GM23338 (cell line): Measurements from ENCODE around the gene RIPK4. TPM values are rescaled to one million over a fixed set of nuclear protein-coding genes. Genes with fewer than 3 reads are reported as not detected.

Source experiments
- ATAC-seq: fragments of 200-7000 bp; cut with Tn5 transposase; 3 replicates; pipeline ENCODE4 v1.9.1; 2020
- DNase-seq: peaks from one replicate; pipeline ENCODE4 v3.0.0-alpha.2; 2015; ENCODE audit warnings: low spot score
- H2AFZ ChIP-seq: fragments of 200-600 bp; sonication (generic); 2 replicates; pipeline ENCODE4 v1.8.0; 2016; ENCODE audit warnings: antibody characterized with exemption, mild to moderate bottlenecking, moderate library complexity
- H3F3A ChIP-seq: fragments of 200-600 bp; sonication (generic); replicated peaks from 2 replicates; pipeline ENCODE4 v1.8.0; 2017; ENCODE audit warnings: antibody characterized with exemption, mixed run types, low read depth
- H3K27ac ChIP-seq: fragments of 200-600 bp; sonication (generic); 2 replicates; pipeline ENCODE4 v1.6.1; 2016; ENCODE audit warnings: low read depth
- H3K27me3 ChIP-seq: fragments of 200-600 bp; sonication (generic); 2 replicates; pipeline ENCODE4 v1.8.0; 2016; ENCODE audit warnings: mild to moderate bottlenecking, mixed run types, moderate library complexity; ENCODE audit not compliant: insufficient read depth
- H3K36me3 ChIP-seq: fragments of 200-600 bp; sonication (generic); 2 replicates; pipeline ENCODE4 v1.8.0; 2016; ENCODE audit warnings: mild to moderate bottlenecking; ENCODE audit not compliant: insufficient read depth
- H3K4me1 ChIP-seq: fragments of 200-600 bp; sonication (generic); 2 replicates; pipeline ENCODE4 v1.8.0; 2016; ENCODE audit warnings: mild to moderate bottlenecking, moderate library complexity; ENCODE audit not compliant: insufficient read depth
- H3K4me2 ChIP-seq: fragments of 200-600 bp; sonication (generic); 2 replicates; pipeline ENCODE4 v1.7.1; 2017; ENCODE audit warnings: mixed run types
- H3K4me3 ChIP-seq: fragments of 200-600 bp; sonication (generic); 2 replicates; pipeline ENCODE4 v1.6.1; 2016; ENCODE audit warnings: mixed run types
- H3K79me2 ChIP-seq: fragments of 200-600 bp; sonication (generic); replicated peaks from 2 replicates; pipeline ENCODE4 v1.8.0; 2017; ENCODE audit warnings: mild to moderate bottlenecking; ENCODE audit not compliant: insufficient read depth
- H3K9me2 ChIP-seq: fragments of 200-600 bp; sonication (generic); 2 replicates; pipeline ENCODE4 v1.8.0; 2017; ENCODE audit not compliant: insufficient read depth
- H4K20me1 ChIP-seq: fragments of 200-600 bp; sonication (generic); replicated peaks from 2 replicates; pipeline ENCODE4 v1.8.0; 2017; ENCODE audit warnings: mild to moderate bottlenecking; ENCODE audit not compliant: insufficient read depth
- H3K27ac Mint-ChIP-seq: 2 replicates; pipeline ENCODE4 v1.8.0; 2020; ENCODE audit warnings: inconsistent platforms, mild to moderate bottlenecking, moderate library complexity, mixed read lengths
- H3K27me3 Mint-ChIP-seq: 3 replicates; pipeline ENCODE4 v1.8.0; 2022; ENCODE audit warnings: low read depth, mild to moderate bottlenecking, moderate library complexity, mixed read lengths, inconsistent platforms; ENCODE audit not compliant: insufficient read depth, poor library complexity
- H3K36me3 Mint-ChIP-seq: 3 replicates; pipeline ENCODE4 v1.8.0; 2021; ENCODE audit warnings: low read depth, mild to moderate bottlenecking, inconsistent platforms, moderate library complexity, mixed read lengths
- H3K4me1 Mint-ChIP-seq: 3 replicates; pipeline ENCODE4 v1.8.0; 2020; ENCODE audit warnings: mild to moderate bottlenecking, inconsistent platforms, mixed read lengths
- H3K4me3 Mint-ChIP-seq: 3 replicates; pipeline ENCODE4 v1.8.0; 2021; ENCODE audit warnings: moderate library complexity, mild to moderate bottlenecking, inconsistent platforms, mixed read lengths
- H3K9me3 Mint-ChIP-seq: 3 replicates; pipeline ENCODE4 v1.8.0; 2020; ENCODE audit warnings: moderate library complexity, mild to moderate bottlenecking, inconsistent platforms, mixed read lengths
- EZH2 ChIP-seq: fragments of 200-600 bp; sonication (generic); IDR thresholded peaks from one replicate; pipeline ENCODE4 v1.8.0; 2017; ENCODE audit warnings: antibody characterized with exemption, mild to moderate bottlenecking, low read depth; ENCODE audit not compliant: unreplicated experiment
- EZH2phosphoT487 ChIP-seq: fragments of 200-600 bp; sonication (generic); IDR thresholded peaks from one replicate; pipeline ENCODE4 v1.8.1; 2018; ENCODE audit warnings: antibody characterized with exemption; ENCODE audit not compliant: unreplicated experiment
- JUNB ChIP-seq: IDR thresholded peaks from one replicate; pipeline ENCODE4 v1.6.1; 2016; ENCODE audit warnings: antibody characterized with exemption; ENCODE audit not compliant: unreplicated experiment
- POLR2AphosphoS5 ChIP-seq: IDR thresholded peaks from 2 replicates; pipeline ENCODE4 v1.6.1; 2016; ENCODE audit warnings: antibody characterized with exemption, low read depth
- STAT1 ChIP-seq: IDR thresholded peaks from one replicate; pipeline ENCODE4 v1.6.1; 2016; ENCODE audit warnings: antibody characterized with exemption; ENCODE audit not compliant: unreplicated experiment
- ZNF114 ChIP-seq: fragments of 250-450 bp; sonication (Bioruptor Pico); IDR thresholded peaks from 2 replicates; pipeline ENCODE4 v1.5.0; 2020; ENCODE audit warnings: mild to moderate bottlenecking, moderate library complexity
- ZNF331 ChIP-seq: fragments of 250-450 bp; sonication (Bioruptor Pico); IDR thresholded peaks from 2 replicates; pipeline ENCODE4 v1.5.0; 2020; ENCODE audit warnings: low read depth, mild to moderate bottlenecking, moderate library complexity
- polyA plus RNA-seq: library from polyadenylated mRNA; unstranded; fragments of >200 nt; fragmentation: Nextera tagmentation; extraction: Ambion mirVana; gene quantifications from 2 replicates; pipeline ENCODE4 v1.2.1, GENCODE V29; 2016
- total RNA-seq: library from RNA; depleted of rRNA; stranded (reverse); fragments of >200 nt; shearing (Covaris generic); gene quantifications from 2 replicates; pipeline ENCODE4 v1.2.3, GENCODE V29; 2014
- TF ChIP-seq, protein P1 (sequence below): IDR thresholded peaks from 2 replicates; pipeline ENCODE4 v1.6.1; 2016; ENCODE audit warnings: antibody characterized with exemption
- TF ChIP-seq, protein P2 (sequence below): IDR thresholded peaks from one replicate; pipeline ENCODE4 v1.6.1; 2018; ENCODE audit warnings: antibody characterized with exemption; ENCODE audit not compliant: unreplicated experiment
- TF ChIP-seq, protein P3 (sequence below), 2 experiments: fragments of 200-600 bp in 1 of 2; sonication (generic) in 1 of 2; conservative IDR thresholded peaks; 2 replicates each; pipeline versions ENCODE4 v1.5.1 to v1.6.1; 2016 to 2017; ENCODE audit warnings: antibody characterized with exemption in 2 of 2, low read depth in 2 of 2, mild to moderate bottlenecking in 2 of 2, moderate library complexity in 1 of 2

The RIPK4 gene
- total and polyA plus RNA-seq, 2 experiments from 2014 or later, result 2.5 to 9.9 TPM

DNA sequence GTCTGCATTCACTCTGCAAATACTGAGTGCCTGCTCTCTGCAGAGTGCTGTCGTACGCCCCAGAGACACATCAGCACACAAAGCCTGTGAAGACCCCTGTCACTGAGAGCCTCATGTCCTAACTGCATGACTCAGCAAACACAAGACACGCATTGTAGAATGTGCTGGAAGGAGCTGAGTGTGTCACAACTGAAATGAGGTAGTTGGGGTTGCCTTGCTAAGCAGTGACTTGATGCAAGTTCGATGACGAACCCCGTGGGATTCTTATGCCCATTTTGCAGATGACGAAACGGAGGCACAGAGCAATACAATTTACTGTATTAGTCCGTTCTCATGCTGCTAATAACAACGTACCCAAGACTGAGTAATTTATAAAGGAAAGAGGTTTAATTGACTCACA lies 65.1 kb downstream of the RIPK4 start:
- H3K27ac ChIP-seq, result no peak overlapping the region
- no peak overlapping the region for H3K27ac Mint-ChIP-seq
- no peaks in the 10 kb centered on the region for H3K36me3 ChIP-seq
- H3K4me2 ChIP-seq, result no peak overlapping the region
- peaks cover 6% of the 10 kb centered on the region; the same call in 1 of the 2 replicates for H3K9me2 ChIP-seq
- no peak for DNase-seq
- H2AFZ ChIP-seq, result no peak overlapping the region
- no peaks in the 10 kb centered on the region for H3K27me3 Mint-ChIP-seq
- H3K79me2 ChIP-seq, result no peaks in the 10 kb centered on the region
- TF ChIP-seq JUNB, result no peak
- TF ChIP-seq, protein P1, sequence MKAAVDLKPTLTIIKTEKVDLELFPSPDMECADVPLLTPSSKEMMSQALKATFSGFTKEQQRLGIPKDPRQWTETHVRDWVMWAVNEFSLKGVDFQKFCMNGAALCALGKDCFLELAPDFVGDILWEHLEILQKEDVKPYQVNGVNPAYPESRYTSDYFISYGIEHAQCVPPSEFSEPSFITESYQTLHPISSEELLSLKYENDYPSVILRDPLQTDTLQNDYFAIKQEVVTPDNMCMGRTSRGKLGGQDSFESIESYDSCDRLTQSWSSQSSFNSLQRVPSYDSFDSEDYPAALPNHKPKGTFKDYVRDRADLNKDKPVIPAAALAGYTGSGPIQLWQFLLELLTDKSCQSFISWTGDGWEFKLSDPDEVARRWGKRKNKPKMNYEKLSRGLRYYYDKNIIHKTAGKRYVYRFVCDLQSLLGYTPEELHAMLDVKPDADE, result no peak
- TF ChIP-seq, protein P2, sequence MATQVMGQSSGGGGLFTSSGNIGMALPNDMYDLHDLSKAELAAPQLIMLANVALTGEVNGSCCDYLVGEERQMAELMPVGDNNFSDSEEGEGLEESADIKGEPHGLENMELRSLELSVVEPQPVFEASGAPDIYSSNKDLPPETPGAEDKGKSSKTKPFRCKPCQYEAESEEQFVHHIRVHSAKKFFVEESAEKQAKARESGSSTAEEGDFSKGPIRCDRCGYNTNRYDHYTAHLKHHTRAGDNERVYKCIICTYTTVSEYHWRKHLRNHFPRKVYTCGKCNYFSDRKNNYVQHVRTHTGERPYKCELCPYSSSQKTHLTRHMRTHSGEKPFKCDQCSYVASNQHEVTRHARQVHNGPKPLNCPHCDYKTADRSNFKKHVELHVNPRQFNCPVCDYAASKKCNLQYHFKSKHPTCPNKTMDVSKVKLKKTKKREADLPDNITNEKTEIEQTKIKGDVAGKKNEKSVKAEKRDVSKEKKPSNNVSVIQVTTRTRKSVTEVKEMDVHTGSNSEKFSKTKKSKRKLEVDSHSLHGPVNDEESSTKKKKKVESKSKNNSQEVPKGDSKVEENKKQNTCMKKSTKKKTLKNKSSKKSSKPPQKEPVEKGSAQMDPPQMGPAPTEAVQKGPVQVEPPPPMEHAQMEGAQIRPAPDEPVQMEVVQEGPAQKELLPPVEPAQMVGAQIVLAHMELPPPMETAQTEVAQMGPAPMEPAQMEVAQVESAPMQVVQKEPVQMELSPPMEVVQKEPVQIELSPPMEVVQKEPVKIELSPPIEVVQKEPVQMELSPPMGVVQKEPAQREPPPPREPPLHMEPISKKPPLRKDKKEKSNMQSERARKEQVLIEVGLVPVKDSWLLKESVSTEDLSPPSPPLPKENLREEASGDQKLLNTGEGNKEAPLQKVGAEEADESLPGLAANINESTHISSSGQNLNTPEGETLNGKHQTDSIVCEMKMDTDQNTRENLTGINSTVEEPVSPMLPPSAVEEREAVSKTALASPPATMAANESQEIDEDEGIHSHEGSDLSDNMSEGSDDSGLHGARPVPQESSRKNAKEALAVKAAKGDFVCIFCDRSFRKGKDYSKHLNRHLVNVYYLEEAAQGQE, result no peak
- H3F3A ChIP-seq, result no peaks in the 10 kb centered on the region
- H3K4me3 Mint-ChIP-seq, result no peak overlapping the region
- H3K9me3 Mint-ChIP-seq, result no peaks in the 10 kb centered on the region; the same call in 2 of the 3 replicates
- no peaks in the 10 kb centered on the region; the same call in 2 of the 3 replicates for H3K36me3 Mint-ChIP-seq
- H4K20me1 ChIP-seq, result no peaks in the 10 kb centered on the region
- no peaks in the 10 kb centered on the region for H3K4me1 ChIP-seq
- no peak overlapping the region for H3K4me3 ChIP-seq
- no peaks in the 10 kb centered on the region for H3K27me3 ChIP-seq
- no peak for ATAC-seq
- peaks cover 14% of the 10 kb centered on the region for H3K4me1 Mint-ChIP-seq

DNA sequence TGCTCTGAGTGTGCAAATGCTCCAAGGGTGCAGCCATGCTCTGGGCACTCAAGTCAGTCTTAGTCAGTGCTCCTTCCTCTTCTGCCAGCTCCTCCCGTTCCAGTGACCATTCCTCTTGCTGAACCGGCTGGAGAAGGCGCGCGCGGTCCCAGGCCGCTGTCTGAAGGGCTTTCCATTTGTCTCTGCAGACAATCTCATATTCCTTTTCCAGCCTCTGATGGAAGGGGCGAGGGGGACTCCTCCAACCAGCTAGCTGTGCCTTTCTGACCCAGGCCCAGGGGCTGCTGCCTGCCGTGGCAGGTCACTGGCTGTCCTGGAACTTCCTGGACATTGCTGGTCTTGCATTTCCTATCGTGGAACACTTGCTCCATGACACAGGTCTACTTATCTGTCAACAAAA lies 67.5 kb downstream of the RIPK4 start:
- Histone ChIP-seq H2AFZ (no peak overlapping the region), H3K4me2 (no peak overlapping the region), H3K9me2 (peaks cover 6% of the 10 kb centered on the region; the same call in 1 of the 2 replicates), H3K79me2 (no peaks in the 10 kb centered on the region), H3F3A (no peaks in the 10 kb centered on the region), H3K4me1 (no peaks in the 10 kb centered on the region), H3K27ac (no peak overlapping the region), H3K4me3 (no peak overlapping the region), H4K20me1 (no peaks in the 10 kb centered on the region), H3K27me3 (no peaks in the 10 kb centered on the region), H3K36me3 (no peaks in the 10 kb centered on the region)
- Mint-ChIP-seq H3K9me3 (no peaks in the 10 kb centered on the region), H3K4me1 (peaks cover 6% of the 10 kb centered on the region; the same call in 2 of the 3 replicates), H3K27ac (no peak overlapping the region), H3K27me3 (peaks cover 3% of the 10 kb centered on the region), H3K4me3 (no peak overlapping the region), H3K36me3 (no peaks in the 10 kb centered on the region)
- ATAC-seq (no peak), DNase-seq (no peak)
- TF ChIP-seq, protein P2, result no peak
- no peak for TF ChIP-seq STAT1
- TF ChIP-seq, protein P3, sequence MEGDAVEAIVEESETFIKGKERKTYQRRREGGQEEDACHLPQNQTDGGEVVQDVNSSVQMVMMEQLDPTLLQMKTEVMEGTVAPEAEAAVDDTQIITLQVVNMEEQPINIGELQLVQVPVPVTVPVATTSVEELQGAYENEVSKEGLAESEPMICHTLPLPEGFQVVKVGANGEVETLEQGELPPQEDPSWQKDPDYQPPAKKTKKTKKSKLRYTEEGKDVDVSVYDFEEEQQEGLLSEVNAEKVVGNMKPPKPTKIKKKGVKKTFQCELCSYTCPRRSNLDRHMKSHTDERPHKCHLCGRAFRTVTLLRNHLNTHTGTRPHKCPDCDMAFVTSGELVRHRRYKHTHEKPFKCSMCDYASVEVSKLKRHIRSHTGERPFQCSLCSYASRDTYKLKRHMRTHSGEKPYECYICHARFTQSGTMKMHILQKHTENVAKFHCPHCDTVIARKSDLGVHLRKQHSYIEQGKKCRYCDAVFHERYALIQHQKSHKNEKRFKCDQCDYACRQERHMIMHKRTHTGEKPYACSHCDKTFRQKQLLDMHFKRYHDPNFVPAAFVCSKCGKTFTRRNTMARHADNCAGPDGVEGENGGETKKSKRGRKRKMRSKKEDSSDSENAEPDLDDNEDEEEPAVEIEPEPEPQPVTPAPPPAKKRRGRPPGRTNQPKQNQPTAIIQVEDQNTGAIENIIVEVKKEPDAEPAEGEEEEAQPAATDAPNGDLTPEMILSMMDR (conservative IDR thresholded peaks at IDR 0.05; ENCODE audit: low read depth in 2 of 2), result no peak
- no peak for TF ChIP-seq EZH2
- no peak for TF ChIP-seq EZH2phosphoT487
- TF ChIP-seq ZNF114 (CRISPR knock-in tag), result no peak
- TF ChIP-seq, protein P1, result no peak
- TF ChIP-seq ZNF331, result no peak
- no peak for TF ChIP-seq JUNB
- no peak for TF ChIP-seq POLR2AphosphoS5
